ENCODE data around the gene SND1. TPM values are rescaled to one million over a fixed set of nuclear protein-coding genes. Genes with fewer than 3 reads are reported as not detected.

The SND1 gene
- total RNA-seq, 1 donor from 2014 or later, result 165 TPM

GRCh38 chr7:128080169-128080568, 428.2 kb downstream of the SND1 start:
- no peak for DNase-seq
- Mint-ChIP-seq H3K36me3 (ENCODE audit: unreplicated experiment) (no peaks in the 10 kb centered on the region), H3K4me1 (ENCODE audit: low read depth, unreplicated experiment) (peaks cover 40% of the 10 kb centered on the region), H3K4me3 (ENCODE audit: unreplicated experiment) (no peak overlapping the region), H3K27me3 (ENCODE audit: unreplicated experiment) (peaks cover 17% of the 10 kb centered on the region), H3K9me3 (ENCODE audit: unreplicated experiment) (peaks cover 12% of the 10 kb centered on the region), H3K27ac (ENCODE audit: unreplicated experiment) (no peak overlapping the region)
- no peak for TF ChIP-seq CTCF (IDR thresholded peaks at IDR 0.05; ENCODE audit: partially characterized antibody, unreplicated experiment)

GRCh38 chr7:128081351-128081750, 429.4 kb downstream of the SND1 start:
- no peak overlapping the region for H3K4me3 Mint-ChIP-seq (ENCODE audit: unreplicated experiment)
- H3K27ac Mint-ChIP-seq (ENCODE audit: unreplicated experiment), result no peak overlapping the region
- H3K27me3 Mint-ChIP-seq (ENCODE audit: unreplicated experiment), result peaks cover 26% of the 10 kb centered on the region
- no peak for DNase-seq
- H3K9me3 Mint-ChIP-seq (ENCODE audit: unreplicated experiment), result peaks cover 19% of the 10 kb centered on the region
- H3K4me1 Mint-ChIP-seq (ENCODE audit: low read depth, unreplicated experiment), result peaks cover 47% of the 10 kb centered on the region
- TF ChIP-seq CTCF (IDR thresholded peaks at IDR 0.05; ENCODE audit: partially characterized antibody, unreplicated experiment), result no peak
- H3K36me3 Mint-ChIP-seq (ENCODE audit: unreplicated experiment), result no peaks in the 10 kb centered on the region

GRCh38 chr7:128081808-128082207, 429.8 kb downstream of the SND1 start:
- peaks cover 27% of the 10 kb centered on the region for H3K27me3 Mint-ChIP-seq (ENCODE audit: unreplicated experiment)
- TF ChIP-seq CTCF (IDR thresholded peaks at IDR 0.05; ENCODE audit: partially characterized antibody, unreplicated experiment), result no peak
- no peak overlapping the region for H3K4me3 Mint-ChIP-seq (ENCODE audit: unreplicated experiment)

GRCh38 chr7:128082431-128082830, 430.4 kb downstream of the SND1 start:
- H3K36me3 Mint-ChIP-seq (ENCODE audit: unreplicated experiment), result peaks cover 5% of the 10 kb centered on the region

More at GRCh38 chr7:128081808-128082207, 429.8 kb downstream of the SND1 start:
- no peak for DNase-seq
- Mint-ChIP-seq H3K36me3 (ENCODE audit: unreplicated experiment) (peaks cover under 1% of the 10 kb centered on the region), H3K27ac (ENCODE audit: unreplicated experiment) (no peak overlapping the region), H3K9me3 (ENCODE audit: unreplicated experiment) (peaks cover 19% of the 10 kb centered on the region), H3K4me1 (ENCODE audit: low read depth, unreplicated experiment) (peaks cover 46% of the 10 kb centered on the region)

More at GRCh38 chr7:128082431-128082830, 430.4 kb downstream of the SND1 start:
- DNase-seq, result no peak
- peaks cover 26% of the 10 kb centered on the region for H3K9me3 Mint-ChIP-seq (ENCODE audit: unreplicated experiment)
- TF ChIP-seq CTCF (IDR thresholded peaks at IDR 0.05; ENCODE audit: partially characterized antibody, unreplicated experiment), result no peak
- H3K4me3 Mint-ChIP-seq (ENCODE audit: unreplicated experiment), result no peak overlapping the region
- no peak overlapping the region for H3K27ac Mint-ChIP-seq (ENCODE audit: unreplicated experiment)
- H3K27me3 Mint-ChIP-seq (ENCODE audit: unreplicated experiment), result peaks cover 28% of the 10 kb centered on the region
- H3K4me1 Mint-ChIP-seq (ENCODE audit: low read depth, unreplicated experiment), result peaks cover 44% of the 10 kb centered on the region
